WERI-Rb-1 (cell line): Measurements from ENCODE around the gene CLEC16A.
"Not testable (repeated sequence)": the region's sequence is repeated elsewhere in the genome, so short reads cannot be mapped to it uniquely, and the experiment has no call there.

ENCODE experiments used
- DNase-seq: peaks from one replicate; pipeline ENCODE4 v3.0.0-alpha.2; 2020
- H3K27ac ChIP-seq: fragments of 250-450 bp; sonication (Bioruptor Pico); 2 replicates; pipeline ENCODE4 v1.5.1; 2020; ENCODE audit warnings: mild to moderate bottlenecking, moderate library complexity
- H3K27me3 ChIP-seq: fragments of 250-450 bp; sonication (Bioruptor Pico); 2 replicates; pipeline ENCODE4 v1.5.1; 2021; ENCODE audit warnings: mild to moderate bottlenecking, low read depth, moderate library complexity; ENCODE audit not compliant: insufficient read depth, severe bottlenecking
- H3K36me3 ChIP-seq: fragments of 250-450 bp; sonication (Bioruptor Pico); 2 replicates; pipeline ENCODE4 v1.5.1; 2020; ENCODE audit warnings: mild to moderate bottlenecking, moderate library complexity
- H3K4me3 ChIP-seq: 2 replicates; pipeline ENCODE4 v1.5.1; 2011; ENCODE audit warnings: low read depth, mild to moderate bottlenecking, control low read depth, low read length
- H3K9me3 ChIP-seq: fragments of 250-450 bp; sonication (Bioruptor Pico); 2 replicates; pipeline ENCODE4 v1.5.1; 2021; ENCODE audit warnings: mild to moderate bottlenecking, moderate library complexity; ENCODE audit not compliant: severe bottlenecking
- TF ChIP-seq, protein P1 (sequence below): IDR thresholded peaks from 2 replicates; pipeline ENCODE4 v1.5.1; 2011; ENCODE audit warnings: low read depth, mild to moderate bottlenecking, control low read depth, inconsistent platforms, low read length

Gene CLEC16A

DNA sequence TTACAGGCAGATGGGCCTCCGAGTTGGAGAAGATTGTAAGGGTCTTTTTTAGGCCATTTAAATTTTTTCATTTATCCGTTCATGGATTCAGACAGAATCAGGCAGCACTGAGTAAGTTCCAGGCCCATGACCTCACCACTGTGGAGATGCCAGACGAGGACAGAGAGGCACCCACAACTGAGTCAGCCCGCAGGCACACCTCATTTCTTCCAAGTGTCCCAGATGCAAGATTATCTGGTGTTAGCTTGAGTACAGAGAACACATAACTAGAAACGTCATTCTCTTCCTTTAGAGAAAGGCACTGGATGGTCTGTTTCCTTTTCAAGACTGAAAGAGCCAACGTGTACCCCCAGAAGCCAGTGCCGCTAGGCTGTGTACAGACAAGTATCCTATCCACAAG lies 16.9 kb downstream of the CLEC16A start:
- TF ChIP-seq, protein P1, sequence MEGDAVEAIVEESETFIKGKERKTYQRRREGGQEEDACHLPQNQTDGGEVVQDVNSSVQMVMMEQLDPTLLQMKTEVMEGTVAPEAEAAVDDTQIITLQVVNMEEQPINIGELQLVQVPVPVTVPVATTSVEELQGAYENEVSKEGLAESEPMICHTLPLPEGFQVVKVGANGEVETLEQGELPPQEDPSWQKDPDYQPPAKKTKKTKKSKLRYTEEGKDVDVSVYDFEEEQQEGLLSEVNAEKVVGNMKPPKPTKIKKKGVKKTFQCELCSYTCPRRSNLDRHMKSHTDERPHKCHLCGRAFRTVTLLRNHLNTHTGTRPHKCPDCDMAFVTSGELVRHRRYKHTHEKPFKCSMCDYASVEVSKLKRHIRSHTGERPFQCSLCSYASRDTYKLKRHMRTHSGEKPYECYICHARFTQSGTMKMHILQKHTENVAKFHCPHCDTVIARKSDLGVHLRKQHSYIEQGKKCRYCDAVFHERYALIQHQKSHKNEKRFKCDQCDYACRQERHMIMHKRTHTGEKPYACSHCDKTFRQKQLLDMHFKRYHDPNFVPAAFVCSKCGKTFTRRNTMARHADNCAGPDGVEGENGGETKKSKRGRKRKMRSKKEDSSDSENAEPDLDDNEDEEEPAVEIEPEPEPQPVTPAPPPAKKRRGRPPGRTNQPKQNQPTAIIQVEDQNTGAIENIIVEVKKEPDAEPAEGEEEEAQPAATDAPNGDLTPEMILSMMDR: no peak
- Histone ChIP-seq H3K27me3 (no peaks in the 10 kb centered on the region), H3K27ac (no peak overlapping the region), H3K36me3 (peaks cover 25% of the 10 kb centered on the region), H3K4me3 (no peak overlapping the region), H3K9me3 (no peaks in the 10 kb centered on the region)
- DNase-seq: no peak

DNA sequence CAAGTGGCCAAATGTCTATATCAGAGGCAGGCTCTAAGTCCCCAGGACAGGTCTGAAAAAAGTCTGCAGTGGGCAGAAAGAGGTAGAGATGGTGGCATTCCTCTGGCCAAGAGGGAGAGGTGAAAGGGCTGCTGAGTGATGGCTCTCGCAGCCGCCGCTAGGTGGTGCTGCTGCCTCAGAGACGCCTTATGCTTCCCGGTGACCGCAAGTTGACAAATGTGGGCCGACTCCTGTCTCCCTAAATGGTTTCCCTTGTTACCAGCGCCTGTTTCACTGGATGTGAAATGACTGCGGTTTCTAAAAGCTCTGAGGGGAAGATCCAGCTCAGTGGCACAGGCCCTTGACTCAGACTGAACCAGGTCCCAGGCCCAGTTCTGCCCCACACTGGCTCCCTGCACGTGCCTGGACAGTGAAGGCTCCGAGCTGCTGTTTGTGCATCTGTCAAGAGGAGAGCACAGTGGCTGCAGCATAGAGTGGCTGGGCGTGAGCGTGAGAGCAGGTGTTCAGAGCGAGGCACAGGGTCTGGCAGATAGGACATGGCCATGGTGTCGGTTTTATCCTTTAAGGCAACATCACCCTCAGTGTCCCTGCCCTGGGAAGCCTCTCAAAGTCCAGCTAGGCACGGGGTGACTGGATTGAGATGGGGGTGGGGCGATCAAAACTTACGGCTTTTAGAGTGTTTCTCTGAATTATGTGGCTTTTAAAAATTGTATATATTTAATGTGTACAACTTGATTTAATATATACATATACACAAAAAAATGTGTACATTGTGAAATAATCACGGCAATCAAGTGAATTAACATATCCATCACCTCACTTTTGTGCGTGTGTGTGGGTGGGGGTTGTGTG lies 19.9 kb downstream of the CLEC16A start:
- H3K27me3 ChIP-seq: no peaks in the 10 kb centered on the region
- H3K36me3 ChIP-seq: peaks cover 19% of the 10 kb centered on the region
- no peak overlapping the region for H3K4me3 ChIP-seq
- no peak overlapping the region for H3K27ac ChIP-seq
- DNase-seq: peak; percentile 73
- H3K9me3 ChIP-seq: no peaks in the 10 kb centered on the region
- TF ChIP-seq, protein P1: peak; percentile 98

DNA sequence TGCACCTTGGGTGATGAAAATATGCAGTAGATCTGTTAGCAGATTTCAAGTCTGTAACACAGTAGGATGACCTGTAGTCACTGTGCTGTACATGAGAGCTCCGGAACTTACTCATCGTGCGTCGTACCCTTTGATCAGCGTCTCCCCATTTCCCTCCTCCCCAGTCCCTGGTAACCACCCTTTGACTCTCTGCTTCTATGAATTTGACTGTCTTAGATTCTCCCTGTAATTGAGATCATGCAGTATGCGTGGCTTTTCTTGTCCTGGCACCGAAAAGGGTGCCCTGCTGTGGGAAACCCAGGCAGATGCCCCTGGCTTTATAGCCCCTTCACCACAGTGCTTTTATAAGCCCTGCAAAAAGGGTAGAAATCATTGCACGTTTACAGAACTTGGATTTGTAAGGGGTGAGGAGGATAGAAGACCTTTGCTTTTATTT lies 20.5 kb downstream of the CLEC16A start:
- TF ChIP-seq, protein P1: no peak
- H3K36me3 ChIP-seq: peaks cover 25% of the 10 kb centered on the region

DNA sequence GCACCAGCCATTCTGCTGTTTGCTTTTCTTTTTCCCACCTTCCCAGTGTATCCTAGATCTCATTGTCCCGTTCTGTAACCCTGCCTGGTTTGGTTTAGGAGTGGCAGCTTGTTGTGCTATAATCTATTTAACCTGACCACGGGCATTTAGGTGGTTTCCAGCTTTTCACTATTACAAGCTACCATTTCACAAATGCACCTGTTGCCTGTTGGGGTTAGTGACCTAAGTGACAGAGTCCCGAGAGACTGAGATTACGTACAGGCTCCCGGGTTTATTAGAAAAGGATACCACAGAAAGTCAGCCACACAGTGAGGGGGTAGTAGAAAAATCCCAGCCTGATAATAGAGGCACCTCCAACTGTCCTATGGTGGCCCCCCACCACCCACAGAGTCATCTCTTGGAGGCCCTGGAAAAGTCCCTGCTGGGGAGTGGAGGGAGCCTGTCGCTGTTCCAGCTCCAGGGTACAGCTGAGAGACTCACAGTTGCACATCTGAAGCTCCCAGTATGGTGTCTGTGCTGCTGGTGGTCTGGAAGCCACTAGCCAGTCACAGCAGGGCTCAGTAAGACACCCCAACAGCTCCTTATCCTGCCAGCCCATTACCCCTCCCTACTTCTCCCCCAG lies 21.2 kb downstream of the CLEC16A start:
- H3K27me3 ChIP-seq: no peaks in the 10 kb centered on the region
- DNase-seq: no peak
- no peak overlapping the region for H3K4me3 ChIP-seq
- peaks cover 27% of the 10 kb centered on the region for H3K36me3 ChIP-seq
- H3K27ac ChIP-seq: no peak overlapping the region
- TF ChIP-seq, protein P1: no peak
- H3K9me3 ChIP-seq: no peaks in the 10 kb centered on the region

More for the DNA sequence above, 20.5 kb downstream of the CLEC16A start:
- DNase-seq: no peak
- H3K9me3 ChIP-seq: no peaks in the 10 kb centered on the region
- H3K27ac ChIP-seq: no peak overlapping the region
- H3K27me3 ChIP-seq: no peaks in the 10 kb centered on the region
- no peak overlapping the region for H3K4me3 ChIP-seq

DNA sequence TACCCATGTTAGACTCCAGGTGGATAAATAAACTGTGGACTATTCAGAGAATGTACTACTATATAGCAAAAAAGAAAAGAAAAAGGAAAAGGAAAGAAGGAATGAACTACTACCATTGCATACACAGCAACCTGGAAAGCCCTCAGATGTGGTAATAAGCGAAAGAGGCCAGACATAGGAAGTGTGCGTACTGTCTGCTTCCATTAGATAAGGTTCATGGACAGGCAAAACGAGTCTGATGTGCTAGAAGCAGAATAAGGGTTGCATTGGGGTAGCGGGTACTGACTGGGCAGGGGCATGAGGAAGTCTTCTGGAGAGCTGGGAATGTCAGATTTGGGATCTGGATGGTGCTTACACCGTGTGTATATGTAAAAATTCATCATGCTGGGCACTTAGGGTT lies 21.8 kb downstream of the CLEC16A start:
- Histone ChIP-seq H3K27me3 (no peaks in the 10 kb centered on the region), H3K36me3 (peaks cover 33% of the 10 kb centered on the region), H3K9me3 (no peaks in the 10 kb centered on the region), H3K4me3 (no peak overlapping the region), H3K27ac (no peak overlapping the region)
- TF ChIP-seq, protein P1: no peak
- DNase-seq: no peak

DNA sequence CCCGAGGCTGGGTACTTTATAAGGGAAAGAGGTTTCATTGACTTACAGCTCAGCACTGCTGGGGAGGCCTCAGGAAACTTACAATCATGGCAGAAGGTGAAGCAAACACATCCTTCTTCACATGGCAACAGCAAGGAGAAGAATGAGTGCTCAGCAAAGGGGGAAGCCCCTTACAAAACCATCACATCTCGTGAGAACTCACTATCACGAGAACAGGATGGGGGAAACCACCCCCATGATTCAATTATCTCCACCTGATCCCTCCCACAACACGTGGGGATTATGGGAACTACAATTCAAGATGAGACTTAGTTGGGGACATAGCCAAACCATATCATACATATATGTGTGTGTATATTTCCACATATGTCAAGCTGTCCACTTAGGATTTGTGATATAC lies 22.2 kb downstream of the CLEC16A start:
- not testable (repeated sequence) for H3K4me3 ChIP-seq, H3K27me3 ChIP-seq, H3K9me3 ChIP-seq, DNase-seq, H3K27ac ChIP-seq
- peaks cover 37% of the 10 kb centered on the region for H3K36me3 ChIP-seq
